HEK293 (cell line): ENCODE measurements around the gene HS3ST6.

Source experiments
- CTCF ChIA-PET: fragments of 350-600 bp; formaldehyde crosslinking; extraction: SDS; loops from one replicate; lab custom pipeline; 2021; ENCODE audit warnings: antibody characterized with exemption; lab: Yijun Ruan, JAX
- POLR2A ChIA-PET: fragments of 300-600 bp; formaldehyde crosslinking; extraction: SDS; loops from one replicate; lab custom pipeline; 2020; ENCODE audit warnings: antibody characterized with exemption, inconsistent platforms; lab: Yijun Ruan, JAX
- H3K27ac ChIP-seq: fragments of 200-500 bp; sonication (Bioruptor generic); 2 replicates; pipeline ENCODE4 v1.5.1; 2014; ENCODE audit warnings: low read depth, low read length, control low read depth, inconsistent platforms; ENCODE audit errors: extremely low read depth
- H3K36me3 ChIP-seq, 2 experiments: fragments of 200-500 bp in 1 of 2; sonication (Bioruptor generic) in 1 of 2; 1 replicate in 1 of 2; 2 replicates in 1 of 2; pipeline ENCODE4 v1.5.1; 2014 to 2017; ENCODE audit warnings: inconsistent platforms in 2 of 2, low read length in 2 of 2; ENCODE audit not compliant: control insufficient read depth in 2 of 2, insufficient read depth in 1 of 2
- H3K4me1 ChIP-seq: fragments of 200-500 bp; sonication (Bioruptor generic); 2 replicates; pipeline ENCODE4 v1.5.1; 2014; ENCODE audit warnings: mild to moderate bottlenecking, low read length, inconsistent platforms; ENCODE audit not compliant: control insufficient read depth, insufficient read depth
- H3K4me3 ChIP-seq: 2 replicates; pipeline ENCODE4 v1.5.1; 2011; ENCODE audit warnings: low read depth, mild to moderate bottlenecking, control low read depth, low read length, moderate library complexity
- H3K9me3 ChIP-seq: fragments of 200-500 bp; sonication (Bioruptor generic); 2 replicates; pipeline ENCODE4 v1.5.1; 2014; ENCODE audit warnings: low read depth, low read length, inconsistent platforms; ENCODE audit not compliant: control insufficient read depth, insufficient read depth
- AEBP2 ChIP-seq: fragments of 450-650 bp; formaldehyde crosslinking; IDR thresholded peaks from 2 replicates; pipeline ENCODE4 v1.5.1; 2016; ENCODE audit warnings: missing biosample characterization, missing genetic modification characterization, borderline replicate concordance
- GFI1B ChIP-seq: fragments of 450-650 bp; formaldehyde crosslinking; IDR thresholded peaks from 2 replicates; pipeline ENCODE4 v1.5.1; 2016; ENCODE audit warnings: missing biosample characterization, missing genetic modification characterization
- HIC1 ChIP-seq: fragments of 450-650 bp; formaldehyde crosslinking; IDR thresholded peaks from 2 replicates; pipeline ENCODE4 v1.5.1; 2016; ENCODE audit warnings: missing biosample characterization, missing genetic modification characterization
- HOXC10 ChIP-seq: sonication (generic); formaldehyde crosslinking; IDR thresholded peaks from 2 replicates; pipeline ENCODE4 v1.8.1; 2023; ENCODE audit warnings: mild to moderate bottlenecking, missing genetic modification reagents
- HOXD13 ChIP-seq: sonication (generic); formaldehyde crosslinking; IDR thresholded peaks from 2 replicates; pipeline ENCODE4 v1.8.0; 2022; ENCODE audit warnings: missing genetic modification reagents, borderline replicate concordance
- KLF9 ChIP-seq: fragments of 450-650 bp; formaldehyde crosslinking; IDR thresholded peaks from 2 replicates; pipeline ENCODE4 v1.5.1; 2016; ENCODE audit warnings: missing biosample characterization, missing genetic modification characterization, low read depth
- ZBTB11 ChIP-seq: fragments of 450-650 bp; formaldehyde crosslinking; conservative IDR thresholded peaks from 2 replicates; pipeline ENCODE4 v1.5.1; 2016; ENCODE audit warnings: low read depth, missing biosample characterization, missing genetic modification characterization
- ZBTB20 ChIP-seq: fragments of 450-650 bp; formaldehyde crosslinking; IDR thresholded peaks from 2 replicates; pipeline ENCODE4 v1.5.1; 2016; ENCODE audit warnings: missing biosample characterization, missing genetic modification characterization
- ZBTB7A ChIP-seq: fragments of 450-650 bp; formaldehyde crosslinking; IDR thresholded peaks from 2 replicates; pipeline ENCODE4 v1.5.1; 2016; ENCODE audit warnings: low read depth, missing biosample characterization, missing genetic modification characterization
- ZFP37 ChIP-seq: fragments of 450-650 bp; formaldehyde crosslinking; IDR thresholded peaks from 2 replicates; pipeline ENCODE4 v1.5.1; 2016; ENCODE audit warnings: missing biosample characterization, missing genetic modification characterization
- ZNF138 ChIP-seq: fragments of 450-650 bp; formaldehyde crosslinking; IDR thresholded peaks from 2 replicates; pipeline ENCODE4 v1.5.1; 2016; ENCODE audit warnings: missing biosample characterization, missing genetic modification characterization, borderline replicate concordance
- ZNF140 ChIP-seq: fragments of 450-650 bp; formaldehyde crosslinking; IDR thresholded peaks from 2 replicates; pipeline ENCODE4 v1.5.1; 2016; ENCODE audit warnings: missing biosample characterization, missing genetic modification characterization
- ZNF394 ChIP-seq: fragments of 450-650 bp; formaldehyde crosslinking; IDR thresholded peaks from 2 replicates; pipeline ENCODE4 v1.5.1; 2016; ENCODE audit warnings: missing biosample characterization, missing genetic modification characterization, mild to moderate bottlenecking, moderate library complexity, borderline replicate concordance
- ZNF433 ChIP-seq: fragments of 450-650 bp; formaldehyde crosslinking; IDR thresholded peaks from 2 replicates; pipeline ENCODE4 v1.5.1; 2016; ENCODE audit warnings: missing biosample characterization, missing genetic modification characterization, low read depth
- ZNF510 ChIP-seq: fragments of 450-650 bp; formaldehyde crosslinking; IDR thresholded peaks from 2 replicates; pipeline ENCODE4 v1.5.1; 2018; ENCODE audit warnings: mild to moderate bottlenecking, missing genetic modification characterization, missing biosample characterization; ENCODE audit not compliant: insufficient replicate concordance
- ZNF548 ChIP-seq: fragments of 450-650 bp; formaldehyde crosslinking; IDR thresholded peaks from 2 replicates; pipeline ENCODE4 v1.5.1; 2016; ENCODE audit warnings: missing biosample characterization, missing genetic modification characterization
- ZNF629 ChIP-seq: fragments of 450-650 bp; formaldehyde crosslinking; IDR thresholded peaks from 2 replicates; pipeline ENCODE4 v1.5.1; 2017; ENCODE audit warnings: missing biosample characterization, missing genetic modification characterization
- ZNF701 ChIP-seq: fragments of 450-650 bp; formaldehyde crosslinking; IDR thresholded peaks from 2 replicates; pipeline ENCODE4 v1.5.1; 2016; ENCODE audit warnings: missing biosample characterization, missing genetic modification characterization
- ZNF768 ChIP-seq: fragments of 450-650 bp; formaldehyde crosslinking; IDR thresholded peaks from 2 replicates; pipeline ENCODE4 v1.5.1; 2018; ENCODE audit warnings: missing biosample characterization, mild to moderate bottlenecking, missing genetic modification characterization
- ZNF777 ChIP-seq: fragments of 450-650 bp; formaldehyde crosslinking; IDR thresholded peaks from 2 replicates; pipeline ENCODE4 v1.5.1; 2017; ENCODE audit warnings: missing biosample characterization, missing genetic modification characterization, borderline replicate concordance
- TF ChIP-seq, protein P1 (sequence below): fragments of 450-650 bp; formaldehyde crosslinking; IDR thresholded peaks from 2 replicates; pipeline ENCODE4 v1.5.1; 2016; ENCODE audit warnings: missing biosample characterization, missing genetic modification characterization
- TF ChIP-seq, protein P2 (sequence below): fragments of 450-650 bp; IDR thresholded peaks from 2 replicates; pipeline ENCODE4 v1.5.1; 2018; ENCODE audit warnings: missing biosample characterization, missing genetic modification characterization

The HS3ST6 gene

GRCh38 chr16:1944612-1945199, 26.5 kb upstream of the HS3ST6 start (continued):
- TF ChIP-seq ZBTB11 (tag by site-specific recombination) (no peak), HOXD13 (CRISPR knock-in tag) (no peak), HIC1 (tag by site-specific recombination) (no peak), ZNF629 (tag by site-specific recombination) (no peak), ZNF510 (tag by site-specific recombination) (no peak)
- TF ChIP-seq, protein P1, sequence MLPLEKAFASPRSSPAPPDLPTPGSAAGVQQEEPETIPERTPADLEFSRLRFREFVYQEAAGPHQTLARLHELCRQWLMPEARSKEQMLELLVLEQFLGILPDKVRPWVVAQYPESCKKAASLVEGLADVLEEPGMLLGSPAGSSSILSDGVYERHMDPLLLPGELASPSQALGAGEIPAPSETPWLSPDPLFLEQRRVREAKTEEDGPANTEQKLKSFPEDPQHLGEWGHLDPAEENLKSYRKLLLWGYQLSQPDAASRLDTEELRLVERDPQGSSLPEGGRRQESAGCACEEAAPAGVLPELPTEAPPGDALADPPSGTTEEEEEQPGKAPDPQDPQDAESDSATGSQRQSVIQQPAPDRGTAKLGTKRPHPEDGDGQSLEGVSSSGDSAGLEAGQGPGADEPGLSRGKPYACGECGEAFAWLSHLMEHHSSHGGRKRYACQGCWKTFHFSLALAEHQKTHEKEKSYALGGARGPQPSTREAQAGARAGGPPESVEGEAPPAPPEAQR (tag by site-specific recombination), result no peak

GRCh38 chr16:1942810-1943726, 24.9 kb upstream of the HS3ST6 start, which contains the start of gene MSRB1:
Gene MSRB1 (minus strand): TSS chr16:1943199. CDS start chr16:1943156, 43 bp downstream.
- ChIA-PET POLR2A (interaction anchor here (0.5 to 1.7 kb wide), 14 partner anchors 9 to 212 kb away, joined by 3 to 33 read pairs (median 4); partner anchors contain the start of genes NUBP2, RPS2 and TRAF7), CTCF (interaction anchor here (0.5 to 1.5 kb wide), 5 partner anchors 10 to 1088 kb away, joined by 3 to 5 read pairs (median 3); no protein-coding TSS in a partner anchor)
- Histone ChIP-seq H3K9me3 (no peaks in the 10 kb centered on the region), H3K27ac (no peak within 1 kb of the TSS; the same call in 1 of the 2 replicates), H3K36me3 (peaks cover 0 to 29% of the 10 kb centered on the region in 2 experiments; a peak in 2 of 3 replicates), H3K4me1 (no peaks in the 10 kb centered on the region), H3K4me3 (peak within 1 kb of the TSS; percentile 67)
- TF ChIP-seq ZNF777, result peak; percentile 87
- TF ChIP-seq ZNF140 (tag by site-specific recombination), result no peak
- no peak for TF ChIP-seq HOXC10 (CRISPR knock-in tag)
- TF ChIP-seq ZNF548 (tag by site-specific recombination), result no peak
- TF ChIP-seq ZNF394, result no peak
- no peak for TF ChIP-seq ZNF768
- TF ChIP-seq ZBTB7A (tag by site-specific recombination), result peak; percentile 82; the same call in 1 of the 2 replicates
- TF ChIP-seq ZBTB20 (tag by site-specific recombination), result no peak
- TF ChIP-seq, protein P2, sequence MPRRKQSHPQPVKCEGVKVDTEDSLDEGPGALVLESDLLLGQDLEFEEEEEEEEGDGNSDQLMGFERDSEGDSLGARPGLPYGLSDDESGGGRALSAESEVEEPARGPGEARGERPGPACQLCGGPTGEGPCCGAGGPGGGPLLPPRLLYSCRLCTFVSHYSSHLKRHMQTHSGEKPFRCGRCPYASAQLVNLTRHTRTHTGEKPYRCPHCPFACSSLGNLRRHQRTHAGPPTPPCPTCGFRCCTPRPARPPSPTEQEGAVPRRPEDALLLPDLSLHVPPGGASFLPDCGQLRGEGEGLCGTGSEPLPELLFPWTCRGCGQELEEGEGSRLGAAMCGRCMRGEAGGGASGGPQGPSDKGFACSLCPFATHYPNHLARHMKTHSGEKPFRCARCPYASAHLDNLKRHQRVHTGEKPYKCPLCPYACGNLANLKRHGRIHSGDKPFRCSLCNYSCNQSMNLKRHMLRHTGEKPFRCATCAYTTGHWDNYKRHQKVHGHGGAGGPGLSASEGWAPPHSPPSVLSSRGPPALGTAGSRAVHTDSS (tag by site-specific recombination), result no peak
- no peak for TF ChIP-seq ZNF433 (tag by site-specific recombination)
- TF ChIP-seq ZNF701 (tag by site-specific recombination), result no peak
- TF ChIP-seq AEBP2 (tag by site-specific recombination), result no peak
- TF ChIP-seq ZFP37 (tag by site-specific recombination), result no peak
- TF ChIP-seq KLF9 (tag by site-specific recombination), result peak; percentile 81
- no peak for TF ChIP-seq GFI1B (tag by site-specific recombination)
- TF ChIP-seq ZNF138 (tag by site-specific recombination), result no peak
